Fibroblast of pulmonary artery (primary cell): ENCODE measurements around the gene RCC2.

Experiments
- DNase-seq: peaks from one replicate; pipeline ENCODE4 v3.0.0-alpha.2; 2010; ENCODE audit warnings: low read depth
- H3K4me3 ChIP-seq: replicated peaks from 2 replicates; pipeline ENCODE4 v1.5.1; 2011; ENCODE audit warnings: low read depth, mild to moderate bottlenecking, control low read depth, low read length, moderate library complexity
- CTCF ChIP-seq: IDR thresholded peaks from 2 replicates; pipeline ENCODE4 v1.5.1; 2011; ENCODE audit warnings: mild to moderate bottlenecking, control low read depth, low read length, inconsistent platforms; ENCODE audit errors: missing control alignments

Gene RCC2

GRCh38 chr1:17436380-17437174 is 2.9 kb downstream of the RCC2 start:
- peak overlapping the region; percentile 87 for H3K4me3 ChIP-seq
- TF ChIP-seq CTCF, result no peak
- DNase-seq, result peak; percentile 55

- no peak overlapping the region for H3K4me3 ChIP-seq
- no peak for TF ChIP-seq CTCF
- DNase-seq, result no peak
These were observed 4.9 kb downstream of the RCC2 start for GRCh38 chr1:17434601-17435000.

GRCh38 chr1:17434016-17434415 is 5.5 kb downstream of the RCC2 start:
- TF ChIP-seq CTCF, result no peak
- no peak overlapping the region for H3K4me3 ChIP-seq
- DNase-seq, result no peak

- TF ChIP-seq CTCF, result no peak
- DNase-seq, result no peak
- no peak overlapping the region for H3K4me3 ChIP-seq
These were observed 6.2 kb downstream of the RCC2 start for GRCh38 chr1:17433261-17433660.

- no peak overlapping the region for H3K4me3 ChIP-seq
- no peak for DNase-seq
- TF ChIP-seq CTCF, result no peak
These were observed 7.1 kb downstream of the RCC2 start for GRCh38 chr1:17432412-17432811.

GRCh38 chr1:17429183-17429582 is 10.3 kb downstream of the RCC2 start:
- H3K4me3 ChIP-seq, result no peak overlapping the region
- TF ChIP-seq CTCF, result no peak
- no peak for DNase-seq
